Pons (tissue), 1 donor: ENCODE data around the gene RALGPS1.

ENCODE experiments used
- DNase-seq: peaks from one replicate; pipeline ENCODE4 v3.0.0-alpha.2; 2016; ENCODE audit warnings: low spot score

RALGPS1 gene

GRCh38 chr9:126914458-126915280, at the start of gene RALGPS1:
TSS of gene RALGPS1 (plus strand) at chr9:126914782. CDS start at chr9:126962290, 47,508 bp downstream.
- peak; percentile 91 for DNase-seq

GRCh38 chr9:126869368-126869767, 45.2 kb upstream of the RALGPS1 start:
- no peak for DNase-seq

GRCh38 chr9:126872516-126872915, 42.1 kb upstream of the RALGPS1 start:
- DNase-seq, result no peak

- DNase-seq, result no peak
Measured at GRCh38 chr9:126874546-126875314, 39.9 kb upstream of the RALGPS1 start.

- no peak for DNase-seq
Measured at GRCh38 chr9:126875756-126876510, 38.6 kb upstream of the RALGPS1 start.

GRCh38 chr9:126876531-126876930, 38.1 kb upstream of the RALGPS1 start:
- no peak for DNase-seq

- DNase-seq, result no peak
Measured at GRCh38 chr9:126877418-126877817, 37.2 kb upstream of the RALGPS1 start.

- no peak for DNase-seq
Measured at GRCh38 chr9:126879288-126879687, 35.3 kb upstream of the RALGPS1 start.

GRCh38 chr9:126880226-126880946, 34.2 kb upstream of the RALGPS1 start:
- no peak for DNase-seq

GRCh38 chr9:126880947-126881332, 33.6 kb upstream of the RALGPS1 start:
- DNase-seq, result peak; percentile 86

GRCh38 chr9:126882746-126883145, 31.8 kb upstream of the RALGPS1 start:
- no peak for DNase-seq

- DNase-seq, result no peak
Measured at GRCh38 chr9:126883636-126884035, 30.9 kb upstream of the RALGPS1 start.

GRCh38 chr9:126885131-126885641, 29.4 kb upstream of the RALGPS1 start:
- DNase-seq, result no peak

- DNase-seq, result no peak
Measured at GRCh38 chr9:126886034-126886822, 28.4 kb upstream of the RALGPS1 start.

GRCh38 chr9:126886897-126887296, 27.7 kb upstream of the RALGPS1 start:
- DNase-seq, result no peak

- DNase-seq, result no peak
Measured at GRCh38 chr9:126891676-126892075, 22.9 kb upstream of the RALGPS1 start.

GRCh38 chr9:126893079-126893478, 21.5 kb upstream of the RALGPS1 start:
- DNase-seq, result no peak

- no peak for DNase-seq
Measured at GRCh38 chr9:126894052-126894603, 20.5 kb upstream of the RALGPS1 start.

GRCh38 chr9:126902210-126902609, 12.4 kb upstream of the RALGPS1 start:
- no peak for DNase-seq

GRCh38 chr9:126904586-126904985, 10.0 kb upstream of the RALGPS1 start:
- DNase-seq, result no peak
